Stimulated activated CD8-positive, alpha-beta memory T cell treated with anti-CD3 and anti-CD28 coated beads, Interleukin-12 subunit alpha, Interleukin-12 subunit beta, amount 100 ng/mL, for 24 hours (primary cell): Measurements from ENCODE around the gene MYDGF.
"Not testable (repeated sequence)": the region's sequence is repeated elsewhere in the genome, so short reads cannot be mapped to it uniquely, and the experiment has no call there.

Experiments used
- DNase-seq: peaks from one replicate; pipeline ENCODE4 v3.0.0-alpha.2; 2020; ENCODE audit errors: extremely low read depth

Gene MYDGF

GRCh38 chr19:4669723-4670480 lies at the start of gene MYDGF:
TSS of gene MYDGF (minus strand) at chr19:4670342. CDS start at chr19:4670334, 8 bp downstream.
- DNase-seq, result peak; percentile 92

- no peak for DNase-seq
These were observed 49.3 kb upstream of the MYDGF start for GRCh38 chr19:4719499-4719866.

GRCh38 chr19:4717966-4718701 lies 48.0 kb upstream of the MYDGF start:
- DNase-seq, result no peak

GRCh38 chr19:4717191-4717965 lies 47.2 kb upstream of the MYDGF start:
- DNase-seq, result no peak

GRCh38 chr19:4715529-4716221 lies 45.5 kb upstream of the MYDGF start:
- no peak for DNase-seq

GRCh38 chr19:4715178-4715528 lies 45.0 kb upstream of the MYDGF start:
- not testable (repeated sequence) for DNase-seq

GRCh38 chr19:4714016-4714415 lies 43.9 kb upstream of the MYDGF start:
- DNase-seq, result no peak

GRCh38 chr19:4713384-4713951 lies 43.3 kb upstream of the MYDGF start:
- no peak for DNase-seq

GRCh38 chr19:4712771-4713170 lies 42.6 kb upstream of the MYDGF start:
- DNase-seq, result no peak

- no peak for DNase-seq
These were observed 41.1 kb upstream of the MYDGF start for GRCh38 chr19:4711211-4711610.

- no peak for DNase-seq
These were observed 40.1 kb upstream of the MYDGF start for GRCh38 chr19:4710281-4710600.

GRCh38 chr19:4709440-4710280 lies 39.5 kb upstream of the MYDGF start:
- no peak for DNase-seq

GRCh38 chr19:4707956-4708650 lies 38.0 kb upstream of the MYDGF start:
- no peak for DNase-seq

GRCh38 chr19:4707322-4707721 lies 37.2 kb upstream of the MYDGF start:
- DNase-seq, result no peak

- DNase-seq, result no peak
These were observed 35.4 kb upstream of the MYDGF start for GRCh38 chr19:4705413-4706131.

GRCh38 chr19:4704317-4704673 lies 34.2 kb upstream of the MYDGF start:
- no peak for DNase-seq

- no peak for DNase-seq
These were observed 33.7 kb upstream of the MYDGF start for GRCh38 chr19:4703671-4704316.

- no peak for DNase-seq
These were observed 32.6 kb upstream of the MYDGF start for GRCh38 chr19:4702764-4703163.

- DNase-seq, result no peak
These were observed 31.4 kb upstream of the MYDGF start for GRCh38 chr19:4701557-4701956.
